ENCODE measurements around the gene LILRB5.
"Not testable (repeated sequence)": the region's sequence is repeated elsewhere in the genome, so short reads cannot be mapped to it uniquely, and the experiment has no call there.

Gene LILRB5

GRCh38 chr19:54240372-54241336 lies 16.4 kb downstream of the LILRB5 start:
- DNase-seq: not testable (repeated sequence)

- DNase-seq: not testable (repeated sequence)
Measured at GRCh38 chr19:54239491-54240371, 17.3 kb downstream of the LILRB5 start.

GRCh38 chr19:54233941-54234340 lies 23.1 kb downstream of the LILRB5 start:
- no peak for DNase-seq

GRCh38 chr19:54231077-54231931 lies 25.8 kb downstream of the LILRB5 start:
- peak; percentile 84 for DNase-seq

GRCh38 chr19:54230031-54230430 lies 27.0 kb downstream of the LILRB5 start:
- DNase-seq: no peak

GRCh38 chr19:54229146-54229545 lies 27.9 kb downstream of the LILRB5 start:
- DNase-seq: no peak

GRCh38 chr19:54224619-54225018 lies 32.5 kb downstream of the LILRB5 start:
- not testable (repeated sequence) for DNase-seq

GRCh38 chr19:54223937-54224281 lies 33.2 kb downstream of the LILRB5 start:
- DNase-seq: not testable (repeated sequence)

GRCh38 chr19:54223277-54223936 lies 33.7 kb downstream of the LILRB5 start:
- DNase-seq: not testable (repeated sequence)

GRCh38 chr19:54222474-54223276 lies 34.4 kb downstream of the LILRB5 start, which contains the start of gene LILRB3:
LILRB3 (minus strand) TSS chr19:54223007; CDS start chr19:54222976, 31 bp downstream.
- DNase-seq: not testable (repeated sequence)

- not testable (repeated sequence) for DNase-seq
Measured at GRCh38 chr19:54221947-54222346, 35.1 kb downstream of the LILRB5 start.

GRCh38 chr19:54219702-54220101 lies 37.4 kb downstream of the LILRB5 start:
- not testable (repeated sequence) for DNase-seq

- DNase-seq: no peak
Measured at GRCh38 chr19:54218960-54219661, 38.0 kb downstream of the LILRB5 start.

- no peak for DNase-seq
Measured at GRCh38 chr19:54218259-54218658, 38.8 kb downstream of the LILRB5 start.

- DNase-seq: not testable (repeated sequence)
Measured at GRCh38 chr19:54217517-54218247, 39.4 kb downstream of the LILRB5 start.

- no peak for DNase-seq
Measured at GRCh38 chr19:54216869-54217268, 40.2 kb downstream of the LILRB5 start.

GRCh38 chr19:54214734-54215133 lies 42.3 kb downstream of the LILRB5 start:
- not testable (repeated sequence) for DNase-seq

GRCh38 chr19:54214217-54214616 lies 42.9 kb downstream of the LILRB5 start:
- not testable (repeated sequence) for DNase-seq

- DNase-seq: no peak
Measured at GRCh38 chr19:54211235-54211634, 45.8 kb downstream of the LILRB5 start.

Measured in CD4-positive, alpha-beta T cell treated with Interleukin-21 for 1 hour (primary cell).